GM18868 (cell line): ENCODE measurements around the gene TRDN.
"Not testable (repeated sequence)": the region's sequence is repeated elsewhere in the genome, so short reads cannot be mapped to it uniquely, and the experiment has no call there.

Experiments
- ATAC-seq: cut with Tn5 transposase; IDR thresholded peaks from one replicate; pipeline ENCODE4 v1.9.1; 2021; ENCODE audit warnings: mild to moderate bottlenecking, moderate library complexity; ENCODE audit not compliant: unreplicated experiment

Gene TRDN

DNA sequence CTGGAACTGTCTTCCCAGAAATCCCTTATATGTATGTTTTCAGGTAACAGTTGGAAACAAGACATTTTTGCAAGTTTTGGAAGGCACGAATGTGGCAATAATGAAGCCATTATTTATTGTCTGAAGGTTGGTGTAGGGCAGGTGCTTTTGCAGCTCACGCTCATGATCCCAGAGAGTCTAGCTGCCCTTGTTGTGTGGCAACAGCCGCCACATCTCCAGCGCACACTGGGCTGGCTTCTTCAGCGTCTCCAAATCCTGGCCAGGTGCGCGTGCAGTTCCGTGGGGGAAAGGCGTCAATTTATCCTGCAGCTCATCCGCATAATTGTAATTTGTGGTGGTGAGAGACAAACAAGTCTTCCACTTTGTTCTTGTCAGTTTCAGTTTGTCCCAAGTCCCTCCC lies 71.2 kb downstream of the TRDN start:
- ATAC-seq = no peak

DNA sequence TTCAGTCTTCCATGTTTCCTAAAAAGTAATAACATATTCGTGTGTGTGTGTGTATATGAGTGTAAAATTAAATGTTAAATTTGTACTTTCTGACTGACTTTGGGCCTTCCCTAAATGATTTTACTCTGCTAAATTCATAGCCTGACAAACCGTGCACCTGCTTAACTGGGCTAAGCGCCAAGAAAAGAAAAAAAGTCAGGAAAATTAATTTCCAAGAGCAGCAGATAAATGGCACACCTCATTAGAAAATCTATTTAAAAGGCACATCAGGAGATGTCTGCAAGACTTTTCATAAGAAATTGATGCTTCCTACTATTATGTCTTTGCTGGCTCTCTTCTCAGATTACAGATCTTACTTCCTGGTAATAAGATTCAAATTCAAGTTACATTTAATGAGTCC lies 72.4 kb downstream of the TRDN start:
- no peak for ATAC-seq

DNA sequence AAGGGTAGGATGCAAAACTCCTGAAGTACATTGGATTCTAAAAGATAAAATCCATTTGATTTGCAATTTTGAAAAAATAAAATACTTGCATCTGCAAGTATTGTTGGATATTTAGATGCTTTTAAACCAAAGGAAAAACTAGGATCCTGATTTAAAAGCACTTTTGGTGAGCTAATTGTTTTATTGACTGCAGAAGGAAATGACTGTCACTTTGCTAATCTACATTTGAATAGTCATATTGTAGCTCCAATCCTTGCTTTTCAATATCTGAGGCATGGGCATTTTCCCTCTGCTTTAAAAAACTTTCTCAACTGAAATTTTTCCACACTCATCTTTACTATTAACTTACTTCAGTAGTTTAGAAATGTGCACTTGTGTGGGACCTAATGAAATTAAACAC lies 74.1 kb downstream of the TRDN start:
- ATAC-seq = no peak

DNA sequence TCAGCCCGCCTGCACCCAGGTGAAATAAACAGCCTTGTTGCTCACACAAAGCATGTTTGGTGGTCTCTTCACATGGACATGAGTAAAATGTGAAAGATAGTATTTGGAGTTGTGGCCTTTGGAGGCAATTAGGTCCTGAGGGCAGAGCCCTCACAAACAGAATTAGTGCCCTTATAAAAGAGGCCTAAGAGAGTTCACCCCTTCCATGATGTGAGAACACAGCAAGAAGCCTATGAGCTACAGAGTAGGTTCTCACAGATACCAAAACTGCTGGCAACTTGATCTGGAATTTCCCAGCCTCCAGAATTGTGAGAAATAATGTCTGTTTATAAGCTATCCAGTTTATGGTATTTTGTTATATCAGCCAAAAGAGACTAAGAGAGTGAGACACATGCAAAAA lies 74.5 kb downstream of the TRDN start:
- ATAC-seq = no peak

DNA sequence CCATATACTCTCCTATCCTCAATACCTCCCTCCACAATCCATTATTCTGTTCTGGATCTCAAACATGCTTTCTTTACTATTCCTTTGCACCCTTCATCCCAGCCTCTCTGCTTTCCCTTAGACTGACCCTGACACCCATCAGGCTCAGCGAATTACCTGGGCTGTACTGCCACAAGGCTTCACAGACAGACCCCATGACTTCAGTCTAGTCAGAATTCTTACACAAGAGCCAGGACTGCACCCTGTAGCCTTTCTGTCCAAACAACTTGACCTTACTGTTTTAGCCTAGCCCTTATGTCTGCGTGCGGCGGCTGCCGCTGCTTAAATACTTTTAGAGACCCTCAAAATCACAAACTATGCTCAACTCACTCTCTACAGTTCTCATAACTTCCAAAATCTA lies 76.9 kb downstream of the TRDN start:
- ATAC-seq = not testable (repeated sequence)

DNA sequence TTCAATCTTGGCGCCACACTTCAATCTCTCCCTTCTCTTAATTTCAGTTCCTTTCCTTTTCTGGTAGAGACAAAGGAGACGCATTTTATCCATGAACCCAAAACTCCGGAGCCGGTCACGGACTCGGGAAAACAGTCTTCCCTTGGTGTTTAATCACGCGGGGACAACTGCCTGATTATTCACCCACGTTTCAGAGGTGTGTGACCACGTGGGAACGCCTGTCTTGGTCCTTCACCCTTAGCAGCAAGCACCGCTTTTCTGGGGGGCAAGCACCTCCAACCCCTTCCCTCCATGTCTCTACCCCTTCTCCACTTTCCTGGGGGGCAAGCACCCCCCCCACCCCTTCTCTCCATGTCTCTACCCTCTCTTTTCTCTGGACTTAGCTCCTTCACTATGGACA lies 79.3 kb downstream of the TRDN start:
- ATAC-seq = not testable (repeated sequence)

DNA sequence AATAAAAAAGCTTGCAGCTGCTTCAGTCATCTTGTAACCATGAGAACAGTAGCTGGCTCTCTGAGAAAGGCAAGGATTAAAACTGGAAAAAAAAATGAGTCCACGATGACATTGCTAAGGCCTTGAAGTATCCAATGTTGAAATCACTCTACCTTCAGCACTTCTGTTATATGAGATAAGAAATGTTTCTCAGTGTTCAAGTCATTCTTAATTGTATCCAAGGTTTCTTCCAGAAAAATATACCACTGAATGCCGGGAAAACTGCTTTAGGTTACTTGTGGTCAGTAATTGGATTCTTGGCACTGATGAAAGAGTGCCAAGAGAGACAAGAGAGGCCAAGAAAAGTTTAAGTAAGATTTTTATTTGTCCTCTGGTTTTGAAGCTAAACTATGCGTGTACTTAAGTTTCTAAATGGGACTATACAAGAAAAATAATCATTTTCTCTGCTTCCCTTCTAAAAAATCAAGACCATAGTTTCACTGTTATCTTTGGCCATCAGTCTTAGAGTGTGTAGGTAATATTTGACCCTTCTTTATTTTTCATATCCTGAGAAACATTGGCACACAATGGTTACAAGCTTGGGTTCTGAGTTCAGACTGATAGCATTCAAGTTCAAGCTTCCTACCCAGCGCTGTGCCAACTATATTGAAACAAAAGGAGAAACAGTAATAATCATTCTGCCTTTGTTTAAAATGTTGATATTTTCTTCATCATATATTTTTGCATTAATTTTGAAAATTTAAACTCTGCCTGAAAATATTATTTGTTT lies 84.6 kb downstream of the TRDN start:
- ATAC-seq = no peak

DNA sequence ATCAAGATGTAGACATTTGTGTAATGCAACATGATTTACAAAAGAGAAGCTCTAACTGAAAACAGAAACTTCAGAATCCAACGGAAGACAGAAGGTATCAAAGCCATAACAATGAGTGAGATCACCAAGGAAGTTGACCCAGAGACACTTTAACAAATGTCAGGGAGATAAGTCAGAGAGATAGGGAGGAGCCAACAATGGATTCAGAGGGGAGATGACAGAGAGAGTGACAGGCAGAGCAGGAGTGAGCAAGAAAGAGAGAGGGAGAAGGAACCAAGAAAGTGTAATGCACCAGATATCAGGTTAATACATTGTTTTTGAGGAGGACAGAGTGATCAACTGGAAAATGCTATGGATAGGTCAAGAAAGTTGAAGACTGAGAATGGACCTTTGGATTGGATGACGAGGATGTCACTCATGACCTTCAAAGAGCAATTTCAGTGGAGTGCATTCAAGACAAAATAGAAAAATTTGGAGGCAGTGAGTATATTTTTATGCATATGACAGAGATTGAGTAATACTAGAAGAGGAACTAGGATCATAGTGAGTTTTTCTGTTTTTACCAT lies 86.6 kb downstream of the TRDN start:
- ATAC-seq = no peak

DNA sequence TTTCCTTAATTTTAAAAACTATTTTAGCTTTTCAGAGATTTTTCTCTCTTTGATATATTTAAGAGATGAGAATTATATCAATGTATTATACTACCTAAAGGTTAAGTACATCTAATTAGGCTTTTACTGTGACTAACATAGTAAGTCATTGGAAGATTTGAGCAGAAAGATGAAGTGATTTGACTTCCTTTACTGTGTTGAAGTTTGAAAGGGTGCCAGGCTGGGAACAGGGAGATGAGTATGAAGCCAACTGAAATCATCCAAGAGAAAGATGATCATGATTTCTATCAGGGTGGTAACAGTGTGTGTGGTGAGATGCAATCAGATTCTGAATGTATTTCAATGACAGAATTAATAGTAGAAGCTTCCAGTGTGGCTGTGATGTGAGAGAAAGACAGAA lies 87.3 kb downstream of the TRDN start:
- ATAC-seq = no peak

DNA sequence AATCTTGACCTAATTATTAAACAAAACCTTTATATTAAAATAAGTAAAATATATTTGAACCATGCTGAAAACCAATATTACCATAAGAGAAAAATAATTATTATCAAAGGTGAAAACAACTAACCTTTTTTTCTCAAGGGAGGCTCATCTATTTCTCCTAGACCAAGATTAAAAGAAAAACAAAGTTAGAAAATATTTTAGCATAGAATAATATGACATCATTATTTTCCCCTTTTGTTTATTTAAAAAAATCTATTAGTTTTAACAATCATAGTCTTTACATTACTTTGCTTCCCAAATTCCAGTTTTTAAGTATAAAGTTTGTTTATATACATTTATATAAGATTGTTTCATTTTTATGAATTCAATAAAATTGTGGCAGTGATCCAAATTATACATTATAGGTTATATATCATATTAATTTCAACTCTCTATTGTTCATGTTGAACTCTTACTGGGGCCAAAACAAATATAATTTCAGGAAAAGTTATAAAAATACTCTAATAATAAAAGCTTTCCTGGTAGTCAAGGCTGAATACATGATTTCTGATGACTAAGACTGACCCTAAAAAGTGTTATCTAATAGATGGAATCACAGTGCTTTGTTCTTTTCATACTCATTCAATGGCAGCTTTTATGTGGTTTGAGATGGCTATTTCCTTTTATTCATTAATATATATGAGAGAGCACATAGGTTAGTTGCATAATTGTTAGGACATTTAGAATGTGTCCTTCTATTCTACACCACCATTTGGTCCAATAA lies 89.4 kb downstream of the TRDN start:
- no peak for ATAC-seq

DNA sequence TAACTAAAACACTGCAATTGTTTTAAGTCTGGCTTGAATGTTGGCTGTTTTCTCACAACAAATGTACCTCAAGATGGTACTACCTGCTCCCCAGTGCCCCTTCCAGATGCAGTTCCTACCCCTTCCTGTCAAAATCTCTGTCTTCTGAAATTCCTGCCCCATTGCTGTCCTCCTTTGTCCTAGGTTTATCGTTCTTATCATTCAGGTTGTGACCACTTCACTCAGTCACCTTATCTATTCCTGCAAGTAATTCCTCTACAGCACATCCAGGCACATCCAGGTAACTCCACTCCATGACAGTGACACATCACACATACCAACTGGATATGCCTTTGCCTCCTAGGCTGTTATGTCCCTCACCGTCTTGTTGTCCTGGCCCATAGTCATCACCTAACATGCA lies 90.2 kb downstream of the TRDN start:
- no peak for ATAC-seq

DNA sequence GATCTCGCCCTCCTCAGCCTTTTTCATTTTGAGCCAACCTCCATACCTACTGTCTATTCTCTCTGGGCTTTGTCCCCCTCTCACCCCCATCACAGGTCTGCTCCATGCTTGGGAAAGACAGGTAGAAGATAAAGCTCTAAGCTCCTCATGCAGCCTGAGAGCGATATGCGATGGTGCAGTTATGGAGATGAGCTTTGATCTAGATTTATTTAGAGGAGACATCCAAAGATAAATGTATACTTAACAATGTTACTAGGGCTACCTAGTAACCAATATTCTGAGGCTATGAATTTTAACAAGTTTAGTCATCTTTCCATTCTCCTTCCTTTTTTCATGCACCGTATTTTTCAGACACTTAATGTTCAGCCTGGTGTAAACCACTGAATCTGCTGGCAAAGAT lies 95.3 kb downstream of the TRDN start:
- ATAC-seq = no peak

DNA sequence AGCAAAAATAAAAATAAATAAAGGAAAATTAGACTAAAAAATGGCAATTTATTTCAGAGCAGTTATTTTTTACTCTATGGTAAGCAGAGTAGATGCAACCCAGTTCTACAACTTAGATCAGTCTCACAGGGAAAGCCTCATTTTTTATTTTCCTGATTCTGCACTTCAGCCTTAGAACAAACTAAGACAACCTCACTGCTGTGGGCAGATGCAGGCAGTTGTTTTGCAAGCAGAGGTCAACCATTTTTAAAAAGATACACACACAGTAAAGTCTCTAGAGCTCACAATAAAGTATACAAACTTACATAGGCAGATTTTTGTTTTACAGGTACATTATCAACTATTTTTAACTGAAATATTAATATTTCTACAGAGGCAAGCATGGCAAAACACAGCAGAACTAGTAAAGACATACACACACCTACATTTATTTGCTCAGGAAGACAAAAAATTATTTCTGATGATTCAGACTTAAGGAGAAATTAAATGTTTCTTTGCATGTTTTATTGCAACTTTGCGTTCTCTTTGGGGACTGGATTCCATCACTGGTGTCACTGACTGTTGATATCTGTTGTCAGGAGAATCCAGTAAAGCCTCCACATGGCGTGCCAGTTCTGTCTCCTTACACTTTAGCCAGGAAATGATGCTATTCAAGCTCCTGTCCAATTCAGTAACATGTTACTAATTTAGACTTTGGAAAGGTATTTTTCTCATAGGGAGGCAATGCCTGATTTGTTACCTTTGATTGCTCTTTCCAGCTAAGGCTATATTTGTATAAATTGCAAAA lies 102.7 kb downstream of the TRDN start:
- ATAC-seq = no peak

DNA sequence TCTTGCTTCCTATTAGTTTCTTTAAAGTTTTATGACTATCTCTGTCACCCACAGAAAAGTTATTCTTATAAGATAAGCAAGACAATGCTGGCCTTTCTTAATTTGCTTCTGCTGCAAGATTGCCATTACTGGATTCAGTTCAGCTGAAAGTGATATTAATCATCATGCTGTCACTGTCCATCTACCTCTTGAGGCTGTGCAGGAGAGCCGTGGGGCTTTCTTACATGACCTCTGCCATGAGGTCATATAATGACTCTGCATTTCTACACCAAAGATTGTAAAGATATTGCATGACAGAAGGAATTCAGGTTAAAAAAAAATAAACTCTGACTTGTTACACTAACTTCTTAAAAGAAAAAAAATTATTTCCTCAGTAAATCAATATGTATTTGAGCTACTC lies 106.9 kb downstream of the TRDN start:
- peak; percentile 59 for ATAC-seq

DNA sequence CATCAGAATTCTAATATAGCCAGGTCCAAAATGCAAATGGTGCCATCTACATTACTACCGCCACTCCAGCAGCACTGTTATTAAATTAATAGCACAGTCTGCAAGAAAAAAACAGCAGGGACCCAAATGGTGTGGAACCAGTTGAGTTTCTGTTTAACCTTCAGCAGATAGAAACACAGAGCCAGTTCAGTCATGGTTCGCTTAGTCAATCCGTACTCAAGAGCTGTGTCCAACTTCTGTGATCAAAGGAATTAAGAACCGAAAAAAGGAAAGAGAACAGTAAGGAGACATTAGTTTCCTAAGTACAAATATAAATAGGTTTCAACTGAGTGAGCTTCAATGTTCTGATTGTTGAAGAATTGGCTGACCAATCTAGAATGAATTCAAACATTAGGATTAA lies 107.7 kb downstream of the TRDN start:
- no peak for ATAC-seq

DNA sequence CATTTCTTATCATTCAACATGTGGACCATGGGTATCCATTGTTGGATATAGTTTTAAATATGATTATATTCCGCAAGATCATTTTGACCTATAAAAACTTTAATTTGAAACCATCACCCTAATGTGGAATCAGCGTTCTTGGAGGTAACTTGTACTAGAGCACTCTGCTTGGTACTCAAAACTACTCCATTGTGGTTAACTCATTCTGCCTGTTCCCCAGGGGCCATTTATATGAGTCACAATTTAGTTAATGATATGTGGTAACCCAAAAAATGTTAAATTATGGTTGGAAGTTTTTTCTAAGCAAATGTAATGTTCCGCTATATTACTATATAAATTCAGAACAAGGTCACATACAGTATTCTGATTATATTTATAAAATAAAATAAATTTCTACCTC lies 109.3 kb downstream of the TRDN start:
- ATAC-seq = no peak

DNA sequence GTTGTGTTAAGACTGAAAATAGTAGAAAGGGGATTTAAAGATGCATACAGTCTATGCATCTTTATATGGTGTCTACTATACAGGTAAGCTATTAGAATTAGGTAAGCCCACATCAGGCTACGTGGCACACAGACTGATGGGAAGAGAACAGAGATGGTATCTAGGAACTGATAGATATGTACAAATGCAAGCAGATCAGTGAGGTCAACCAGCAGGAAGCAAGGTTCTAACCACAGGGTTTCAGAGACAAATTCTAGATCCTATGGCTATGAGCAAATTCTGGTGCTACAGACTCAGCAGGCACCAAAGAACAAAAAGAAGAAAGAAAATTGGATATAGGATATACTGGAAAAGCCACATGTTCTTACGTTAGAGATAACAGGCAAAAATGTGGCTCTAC lies 110.6 kb downstream of the TRDN start:
- ATAC-seq = peak; percentile 40

DNA sequence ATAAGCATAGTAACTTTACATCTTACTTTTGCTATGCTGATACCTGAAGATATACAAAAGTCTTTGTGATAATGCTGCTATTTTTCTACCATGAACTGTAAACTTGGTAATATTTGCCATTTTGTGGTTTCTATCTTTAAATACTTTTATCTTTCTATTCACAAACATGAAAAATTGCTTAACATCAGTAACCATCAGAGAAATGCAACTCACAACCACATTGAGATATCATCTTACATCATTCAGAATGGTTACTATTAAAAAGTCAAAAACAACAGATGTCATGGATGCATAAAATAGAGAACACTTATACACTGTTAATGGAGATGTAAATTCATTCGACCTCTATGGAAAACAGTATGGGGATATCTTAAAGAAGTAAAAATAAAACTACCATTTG lies 112.0 kb downstream of the TRDN start:
- ATAC-seq = no peak

DNA sequence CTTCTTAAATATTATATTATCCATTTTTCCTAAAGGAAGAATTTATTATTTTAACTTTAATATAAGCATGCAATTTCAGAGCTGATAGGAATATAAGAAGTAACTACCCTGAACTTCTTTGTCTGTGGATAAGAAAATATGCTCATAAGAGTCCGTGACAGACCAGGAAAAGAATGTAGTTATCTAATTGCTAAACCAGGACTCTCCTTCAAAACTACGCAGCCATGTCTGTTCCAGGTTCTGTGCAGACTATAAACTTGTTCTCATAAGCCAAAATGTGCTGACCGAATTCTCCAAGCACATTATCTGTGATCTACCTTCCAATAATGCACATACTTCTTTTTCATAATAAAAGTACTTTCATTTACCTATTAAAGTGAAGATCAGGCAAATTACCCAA lies 116.5 kb downstream of the TRDN start:
- no peak for ATAC-seq

DNA sequence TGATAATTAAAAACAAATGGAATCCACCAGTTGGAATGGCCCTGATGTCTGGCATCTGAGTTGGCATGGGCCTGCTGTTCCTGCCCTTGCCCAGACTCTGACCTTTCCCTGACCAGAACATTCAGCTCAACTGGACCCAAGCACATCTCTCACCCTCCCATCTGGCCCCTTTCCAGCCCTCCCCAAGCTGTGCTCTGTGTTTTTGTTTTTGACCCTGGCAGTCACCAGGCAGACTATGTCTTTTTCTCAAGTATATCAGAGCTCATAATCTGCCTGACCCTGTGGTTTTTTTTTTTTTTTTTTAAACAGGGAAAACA lies 117.6 kb downstream of the TRDN start:
- no peak for ATAC-seq

DNA sequence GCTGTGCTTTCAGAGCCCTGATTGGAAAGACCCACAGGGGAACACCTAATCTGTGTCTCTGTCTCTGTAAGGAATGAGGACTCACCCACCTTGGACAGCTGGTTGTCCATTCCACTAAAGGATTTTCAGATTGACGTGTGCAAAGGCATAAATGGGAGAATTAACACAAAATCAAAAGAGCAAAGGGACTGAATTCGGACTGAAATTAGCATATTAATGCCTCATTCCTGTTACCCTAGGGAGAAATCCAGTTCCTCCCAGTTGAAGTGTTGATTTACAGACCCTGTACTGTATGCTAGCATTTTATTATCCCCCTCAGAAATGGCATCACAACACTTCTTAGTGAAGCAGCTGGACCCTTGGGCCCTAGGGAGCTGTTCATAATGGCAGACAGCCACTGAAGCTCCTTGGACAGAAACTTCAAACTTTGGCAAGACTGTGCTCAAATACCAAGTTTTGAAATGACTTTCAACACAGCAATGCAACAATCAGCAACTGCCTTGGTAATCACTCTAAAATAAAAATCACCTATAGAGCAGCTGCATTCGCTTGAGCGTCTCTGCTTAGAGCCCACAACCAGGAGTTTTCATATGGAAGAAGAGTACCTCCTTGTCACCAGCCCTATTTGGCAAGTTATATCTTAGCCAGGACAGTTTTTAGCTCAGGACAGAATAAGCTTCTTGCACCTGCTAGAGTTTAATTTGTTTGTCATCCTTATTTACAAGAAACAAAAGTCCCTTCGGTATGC lies 118.1 kb downstream of the TRDN start:
- no peak for ATAC-seq
